GM12878 (cell line): Measurements from ENCODE around the gene SIRT2. TPM values are rescaled to one million over a fixed set of nuclear protein-coding genes. Genes with fewer than 3 reads are reported as not detected.

ENCODE experiments used
- CUX1 ChIP-seq: IDR thresholded peaks from 2 replicates; pipeline ENCODE4 v1.6.1; 2012; ENCODE audit warnings: improper control_type of control experiment, low read depth, low read length; ENCODE audit not compliant: insufficient replicate concordance
- EZH2 ChIP-seq: IDR thresholded peaks from 2 replicates; pipeline ENCODE4 v1.6.1; 2012; ENCODE audit warnings: low read depth, mild to moderate bottlenecking, control low read depth, inconsistent platforms, low read length, borderline replicate concordance; ENCODE audit not compliant: control insufficient read depth
- FOS ChIP-seq: IDR thresholded peaks from 3 replicates; pipeline ENCODE4 v1.6.1; 2011; ENCODE audit warnings: borderline replicate concordance; ENCODE audit not compliant: insufficient read length; ENCODE audit errors: extremely low read depth
- FOXM1 ChIP-seq: IDR thresholded peaks from 2 replicates; pipeline ENCODE4 v1.6.1; 2012; ENCODE audit warnings: low read depth, mild to moderate bottlenecking, inconsistent platforms, low read length, moderate library complexity
- GABPA ChIP-seq: IDR thresholded peaks from 2 replicates; pipeline ENCODE4 v1.6.1; 2014; ENCODE audit warnings: antibody characterized with exemption, low read depth, mild to moderate bottlenecking, inconsistent platforms
- IRF4 ChIP-seq: IDR thresholded peaks from 2 replicates; pipeline ENCODE4 v1.6.1; 2011; ENCODE audit warnings: low read depth, low read length
- MTA2 ChIP-seq: fragments of 450-650 bp; IDR thresholded peaks from 2 replicates; pipeline ENCODE4 v1.6.1; 2016; ENCODE audit warnings: low read depth, mild to moderate bottlenecking, moderate library complexity
- NFXL1 ChIP-seq: fragments of 450-650 bp; IDR thresholded peaks from 2 replicates; pipeline ENCODE4 v1.6.1; 2017; ENCODE audit warnings: antibody characterized with exemption, mild to moderate bottlenecking, borderline replicate concordance
- NR2F1 ChIP-seq: fragments of 450-650 bp; conservative IDR thresholded peaks from 2 replicates; pipeline ENCODE4 v1.6.1; 2017; ENCODE audit warnings: mild to moderate bottlenecking
- NRF1 ChIP-seq: conservative IDR thresholded peaks from 2 replicates; pipeline ENCODE4 v1.6.1; 2011; ENCODE audit warnings: mild to moderate bottlenecking, low read depth, low read length, improper control_type of control experiment
- PAX8 ChIP-seq: fragments of 450-650 bp; IDR thresholded peaks from 2 replicates; pipeline ENCODE4 v1.6.1; 2017; ENCODE audit warnings: mild to moderate bottlenecking, moderate library complexity
- POU2F2 ChIP-seq: IDR thresholded peaks from 3 replicates; pipeline ENCODE4 v1.6.1; 2011; ENCODE audit warnings: low read depth, mild to moderate bottlenecking, low read length, borderline replicate concordance
- RAD21 ChIP-seq: IDR thresholded peaks from 2 replicates; pipeline ENCODE4 v1.6.1; 2011; ENCODE audit warnings: mild to moderate bottlenecking, low read depth, low read length, moderate library complexity; ENCODE audit not compliant: insufficient read depth
- RAD51 ChIP-seq: fragments of 450-650 bp; IDR thresholded peaks from 2 replicates; pipeline ENCODE4 v1.6.1; 2016; ENCODE audit warnings: moderate library complexity, mild to moderate bottlenecking, inconsistent platforms
- SIX5 ChIP-seq: IDR thresholded peaks from 2 replicates; pipeline ENCODE4 v1.6.1; 2011; ENCODE audit warnings: mild to moderate bottlenecking, low read depth, low read length, moderate library complexity; ENCODE audit not compliant: severe bottlenecking
- SMC3 ChIP-seq: IDR thresholded peaks from 2 replicates; pipeline ENCODE4 v1.6.1; 2011; ENCODE audit warnings: low read length, improper control_type of control experiment, borderline replicate concordance
- STAT1 ChIP-seq: fragments of 450-650 bp; conservative IDR thresholded peaks from 2 replicates; pipeline ENCODE4 v1.6.1; 2014; ENCODE audit warnings: antibody characterized with exemption, mild to moderate bottlenecking
- TARDBP ChIP-seq: IDR thresholded peaks from 2 replicates; pipeline ENCODE4 v1.6.1; 2016; ENCODE audit warnings: borderline replicate concordance
- TCF3 ChIP-seq: IDR thresholded peaks from 2 replicates; pipeline ENCODE4 v1.6.1; 2012; ENCODE audit warnings: low read depth, mild to moderate bottlenecking, low read length, borderline replicate concordance; ENCODE audit not compliant: insufficient read depth
- YY1 ChIP-seq: IDR thresholded peaks from 2 replicates; pipeline ENCODE4 v1.6.1; 2011; ENCODE audit warnings: low read depth, mild to moderate bottlenecking, low read length
- ZBTB4 ChIP-seq: fragments of 450-650 bp; formaldehyde crosslinking; IDR thresholded peaks from 2 replicates; pipeline ENCODE4 v1.4.0; 2022; ENCODE audit warnings: mild to moderate bottlenecking, moderate library complexity
- ZNF217 ChIP-seq: fragments of 450-650 bp; IDR thresholded peaks from 2 replicates; pipeline ENCODE4 v1.6.1; 2017; ENCODE audit warnings: antibody characterized with exemption, mild to moderate bottlenecking
- ZZZ3 ChIP-seq: IDR thresholded peaks from 2 replicates; pipeline ENCODE4 v1.6.1; 2011; ENCODE audit warnings: low read depth; ENCODE audit not compliant: control insufficient read depth, insufficient read length
- polyA plus RNA-seq, 11 experiments: library from polyadenylated mRNA; depleted of rRNA in 4 of 11; unstranded in 6 of 11; stranded (reverse) in 5 of 11; fragments of >200 nt; fragmentation: Nextera tagmentation in 4 of 11; fragmentation: Illumina TruSeq in 1 of 11; extraction: Ambion mirVana in 4 of 11; extraction: Trizol in 1 of 11; gene quantifications; 1 replicate in 1 of 11; 2 replicates in 10 of 11; pipeline versions ENCODE4 v1.2.1 to v1.2.3, GENCODE V29; 2011 to 2016; ENCODE audit warnings: inconsistent platforms in 2 of 11, missing spikeins in 2 of 11, low read depth in 1 of 11
- total RNA-seq, 4 experiments: library from RNA; depleted of rRNA in 3 of 4; stranded (reverse); fragments of >200 nt in 3 of 4; fragmentation: Illumina TruSeq in 1 of 4; extraction: Trizol in 1 of 4; gene quantifications; 2 replicates each; pipeline versions ENCODE4 v1.2.1 to v1.2.3, GENCODE V29; 2013 to 2021

The SIRT2 gene
- total and polyA plus RNA-seq, 10 of the 15 experiments (the other 5 are each of a cell fraction or from before 2014, with no cell fraction given): 1.4 to 38.7 (median 24.1) TPM

- TF ChIP-seq ZBTB4 (CRISPR knock-in tag): no peak
- peak; percentile 75 for TF ChIP-seq FOS
- TF ChIP-seq EZH2: no peak
- TF ChIP-seq RAD51: no peak
- TF ChIP-seq NRF1: 0 out of 2 replicates have a peak, but pooled peaks have one; percentile 18
- TF ChIP-seq RAD21: no peak
- TF ChIP-seq GABPA: peak; percentile 90
- TF ChIP-seq FOXM1: no peak
- TF ChIP-seq NFXL1: no peak
- no peak for TF ChIP-seq ZZZ3
- TF ChIP-seq MTA2: no peak
- TF ChIP-seq ZNF217: no peak
- peak; percentile 89 for TF ChIP-seq NR2F1
- TF ChIP-seq TARDBP: peak; percentile 94
- no peak for TF ChIP-seq PAX8
- TF ChIP-seq STAT1: 0 out of 2 replicates have a peak, but pooled peaks have one; percentile 41
- TF ChIP-seq IRF4: no peak
- peak; percentile 100 for TF ChIP-seq YY1
- peak; percentile 99 for TF ChIP-seq SIX5
- no peak for TF ChIP-seq SMC3
- peak; percentile 43; the same call in 1 of the 3 replicates for TF ChIP-seq POU2F2
- no peak for TF ChIP-seq CUX1
- TF ChIP-seq TCF3: 0 out of 2 replicates have a peak, but pooled peaks have one; percentile 49
Measured at GRCh38 chr19:38899447-38900201, at the start of gene SIRT2, which contains the start of gene NFKBIB (continued).
